Measurements from ENCODE around the gene TRAPPC12.

The TRAPPC12 gene

GRCh38 chr2:3390041-3390440 lies 10.5 kb downstream of the TRAPPC12 start:
- Histone ChIP-seq H4K8ac (ENCODE audit: low read length) (no peak overlapping the region), H3K4ac (ENCODE audit: low read depth in 1 of 2, low read length in 2 of 2) (no peak overlapping the region), H4K91ac (ENCODE audit: low read length) (no peak overlapping the region), H2BK12ac (ENCODE audit: low read length in 2 of 2) (no peak overlapping the region), H3K4me1 (ENCODE audit: control insufficient read depth, insufficient read depth, low read depth, low read length) (no peaks in the 10 kb centered on the region), H3K18ac (ENCODE audit: low read depth in 1 of 2, low read length in 2 of 2) (no peak overlapping the region), H2AK5ac (ENCODE audit: low read length, severe bottlenecking) (no peak overlapping the region), H3K9ac (ENCODE audit: low read length) (no peak overlapping the region), H3K79me1 (replicated peaks; ENCODE audit: low read length, poor library complexity, severe bottlenecking) (peaks cover 42% of the 10 kb centered on the region), H3K36me3 (ENCODE audit: control insufficient read depth in 1 of 2, insufficient read depth in 2 of 2, low read depth in 1 of 2, low read length in 2 of 2) (peaks cover 39 to 80% of the 10 kb centered on the region in 2 experiments), H3K27me3 (ENCODE audit: control insufficient read depth in 1 of 2, insufficient read depth in 1 of 2, low read length in 2 of 2) (no peaks in the 10 kb centered on the region), H2AFZ (ENCODE audit: low read depth, low read length) (no peak overlapping the region), H3K9me3 (ENCODE audit: control insufficient read depth, low read length) (peaks cover 8% of the 10 kb centered on the region), H3K4me3 (ENCODE audit: insufficient read depth in 1 of 2, low read depth in 1 of 2, low read length in 2 of 2) (no peak overlapping the region), H3K27ac (ENCODE audit: low read length, poor library complexity, severe bottlenecking) (no peak overlapping the region), H2BK120ac (ENCODE audit: low read depth, low read length) (no peak overlapping the region), H3K4me2 (ENCODE audit: low read length, poor library complexity, severe bottlenecking) (no peak overlapping the region), H3K14ac (ENCODE audit: low read length in 2 of 2) (no peak overlapping the region), H2BK5ac (ENCODE audit: low read depth, low read length, poor library complexity, severe bottlenecking) (no peak overlapping the region), H3K23ac (ENCODE audit: low read length in 2 of 2) (no peak overlapping the region), H2BK15ac (ENCODE audit: low read depth, poor library complexity, severe bottlenecking) (no peak overlapping the region)
- no peak for DNase-seq
- WGBS: 98% methylated on average over 5 of the region's 8 CpGs

- WGBS: 98% methylated on average over 4 of the region's 4 CpGs
These were observed 12.7 kb downstream of the TRAPPC12 start for GRCh38 chr2:3392216-3392615.

GRCh38 chr2:3396920-3397559 lies 17.5 kb downstream of the TRAPPC12 start:
- no peak overlapping the region for H2BK120ac ChIP-seq (ENCODE audit: low read depth, low read length)
- no peak overlapping the region for H3K9ac ChIP-seq (ENCODE audit: low read length)
- H3K79me1 ChIP-seq (replicated peaks; ENCODE audit: low read length, poor library complexity, severe bottlenecking): peaks cover 39% of the 10 kb centered on the region
- no peak overlapping the region for H3K27ac ChIP-seq (ENCODE audit: low read length, poor library complexity, severe bottlenecking)
- no peaks in the 10 kb centered on the region for H3K27me3 ChIP-seq (ENCODE audit: control insufficient read depth in 1 of 2, insufficient read depth in 1 of 2, low read length in 2 of 2)
- WGBS: no CpG with 5 or more reads among the region's 1 CpG
- H3K4me3 ChIP-seq (ENCODE audit: insufficient read depth in 1 of 2, low read depth in 1 of 2, low read length in 2 of 2): peak overlapping the region in 1 of 2 experiments; percentile 17
- no peak overlapping the region for H3K18ac ChIP-seq (ENCODE audit: low read depth in 1 of 2, low read length in 2 of 2)
- H4K91ac ChIP-seq (ENCODE audit: low read length): no peak overlapping the region
- no peak for DNase-seq
- H3K4me2 ChIP-seq (ENCODE audit: low read length, poor library complexity, severe bottlenecking): no peak overlapping the region
- no peaks in the 10 kb centered on the region for H3K4me1 ChIP-seq (ENCODE audit: control insufficient read depth, insufficient read depth, low read depth, low read length)
- no peak overlapping the region for H4K8ac ChIP-seq (ENCODE audit: low read length)
- no peak overlapping the region for H2AFZ ChIP-seq (ENCODE audit: low read depth, low read length)
- H2AK5ac ChIP-seq (ENCODE audit: low read length, severe bottlenecking): no peak overlapping the region
- no peak overlapping the region for H3K14ac ChIP-seq (ENCODE audit: low read length in 2 of 2)
- no peak overlapping the region for H2BK15ac ChIP-seq (ENCODE audit: low read depth, poor library complexity, severe bottlenecking)
- H3K4ac ChIP-seq (ENCODE audit: low read depth in 1 of 2, low read length in 2 of 2): no peak overlapping the region
- no peak overlapping the region for H2BK12ac ChIP-seq (ENCODE audit: low read length in 2 of 2)
- peaks cover 37 to 82% of the 10 kb centered on the region in 2 experiments for H3K36me3 ChIP-seq (ENCODE audit: control insufficient read depth in 1 of 2, insufficient read depth in 2 of 2, low read depth in 1 of 2, low read length in 2 of 2)
- no peak overlapping the region for H3K23ac ChIP-seq (ENCODE audit: low read length in 2 of 2)
- H2BK5ac ChIP-seq (ENCODE audit: low read depth, low read length, poor library complexity, severe bottlenecking): no peak overlapping the region
- H3K9me3 ChIP-seq (ENCODE audit: control insufficient read depth, low read length): peaks cover 37% of the 10 kb centered on the region

More at GRCh38 chr2:3392216-3392615, 12.7 kb downstream of the TRAPPC12 start:
- H3K27ac ChIP-seq (ENCODE audit: low read length, poor library complexity, severe bottlenecking): no peak overlapping the region
- no peak overlapping the region for H2AFZ ChIP-seq (ENCODE audit: low read depth, low read length)
- no peaks in the 10 kb centered on the region for H3K4me1 ChIP-seq (ENCODE audit: control insufficient read depth, insufficient read depth, low read depth, low read length)
- no peak overlapping the region for H2BK12ac ChIP-seq (ENCODE audit: low read length in 2 of 2)
- H2BK15ac ChIP-seq (ENCODE audit: low read depth, poor library complexity, severe bottlenecking): no peak overlapping the region
- H3K4me3 ChIP-seq (ENCODE audit: insufficient read depth in 1 of 2, low read depth in 1 of 2, low read length in 2 of 2): no peak overlapping the region
- no peaks in the 10 kb centered on the region for H3K27me3 ChIP-seq (ENCODE audit: control insufficient read depth in 1 of 2, insufficient read depth in 1 of 2, low read length in 2 of 2)
- H3K18ac ChIP-seq (ENCODE audit: low read depth in 1 of 2, low read length in 2 of 2): no peak overlapping the region
- peaks cover 41 to 87% of the 10 kb centered on the region in 2 experiments for H3K36me3 ChIP-seq (ENCODE audit: control insufficient read depth in 1 of 2, insufficient read depth in 2 of 2, low read depth in 1 of 2, low read length in 2 of 2)
- H4K91ac ChIP-seq (ENCODE audit: low read length): no peak overlapping the region
- no peak for DNase-seq
- H2BK120ac ChIP-seq (ENCODE audit: low read depth, low read length): no peak overlapping the region
- no peak overlapping the region for H2BK5ac ChIP-seq (ENCODE audit: low read depth, low read length, poor library complexity, severe bottlenecking)
- peaks cover 42% of the 10 kb centered on the region for H3K79me1 ChIP-seq (replicated peaks; ENCODE audit: low read length, poor library complexity, severe bottlenecking)
- peaks cover 30% of the 10 kb centered on the region for H3K9me3 ChIP-seq (ENCODE audit: control insufficient read depth, low read length)
- H2AK5ac ChIP-seq (ENCODE audit: low read length, severe bottlenecking): no peak overlapping the region
- no peak overlapping the region for H3K9ac ChIP-seq (ENCODE audit: low read length)
- no peak overlapping the region for H3K23ac ChIP-seq (ENCODE audit: low read length in 2 of 2)
- H3K14ac ChIP-seq (ENCODE audit: low read length in 2 of 2): no peak overlapping the region
- H3K4ac ChIP-seq (ENCODE audit: low read depth in 1 of 2, low read length in 2 of 2): no peak overlapping the region
- H4K8ac ChIP-seq (ENCODE audit: low read length): no peak overlapping the region
- H3K4me2 ChIP-seq (ENCODE audit: low read length, poor library complexity, severe bottlenecking): no peak overlapping the region

DNA sequence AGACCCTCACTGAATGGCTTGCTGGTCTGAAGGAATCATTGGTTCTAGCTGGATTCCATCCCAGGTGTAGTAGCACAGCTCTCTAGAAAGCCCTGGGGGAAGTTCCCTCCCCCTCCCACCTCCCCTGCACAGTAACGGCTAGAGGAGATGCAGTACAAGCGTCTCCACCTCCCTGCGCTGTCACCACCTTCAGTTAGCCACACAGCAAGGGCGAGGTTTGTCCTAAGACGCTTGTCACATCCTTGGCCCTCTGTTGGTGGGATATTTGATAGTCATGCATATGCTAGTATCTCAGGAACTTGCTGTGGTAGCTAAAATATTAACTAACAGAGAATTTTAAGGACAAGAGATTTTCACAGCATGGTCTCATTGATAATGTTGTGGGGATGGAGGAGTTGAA lies 19.4 kb downstream of the TRAPPC12 start:
- peaks cover 40 to 80% of the 10 kb centered on the region in 2 experiments for H3K36me3 ChIP-seq (ENCODE audit: control insufficient read depth in 1 of 2, insufficient read depth in 2 of 2, low read depth in 1 of 2, low read length in 2 of 2)
- H2BK120ac ChIP-seq (ENCODE audit: low read depth, low read length): no peak overlapping the region
- no peak overlapping the region for H3K9ac ChIP-seq (ENCODE audit: low read length)
- DNase-seq: no peak
- no peak overlapping the region for H4K91ac ChIP-seq (ENCODE audit: low read length)
- H4K8ac ChIP-seq (ENCODE audit: low read length): no peak overlapping the region
- peaks cover 36% of the 10 kb centered on the region for H3K9me3 ChIP-seq (ENCODE audit: control insufficient read depth, low read length)
- no peak overlapping the region for H3K27ac ChIP-seq (ENCODE audit: low read length, poor library complexity, severe bottlenecking)
- WGBS: 88% methylated on average over 5 of the region's 5 CpGs
- H3K4me3 ChIP-seq (ENCODE audit: insufficient read depth in 1 of 2, low read depth in 1 of 2, low read length in 2 of 2): no peak overlapping the region
- H3K4ac ChIP-seq (ENCODE audit: low read depth in 1 of 2, low read length in 2 of 2): no peak overlapping the region
- H3K27me3 ChIP-seq (ENCODE audit: control insufficient read depth in 1 of 2, insufficient read depth in 1 of 2, low read length in 2 of 2): no peaks in the 10 kb centered on the region
- H2BK12ac ChIP-seq (ENCODE audit: low read length in 2 of 2): no peak overlapping the region
- H3K4me1 ChIP-seq (ENCODE audit: control insufficient read depth, insufficient read depth, low read depth, low read length): no peaks in the 10 kb centered on the region
- H3K23ac ChIP-seq (ENCODE audit: low read length in 2 of 2): no peak overlapping the region
- H2AFZ ChIP-seq (ENCODE audit: low read depth, low read length): no peak overlapping the region
- no peak overlapping the region for H2AK5ac ChIP-seq (ENCODE audit: low read length, severe bottlenecking)
- H3K14ac ChIP-seq (ENCODE audit: low read length in 2 of 2): no peak overlapping the region
- no peak overlapping the region for H2BK15ac ChIP-seq (ENCODE audit: low read depth, poor library complexity, severe bottlenecking)
- H2BK5ac ChIP-seq (ENCODE audit: low read depth, low read length, poor library complexity, severe bottlenecking): no peak overlapping the region
- H3K18ac ChIP-seq (ENCODE audit: low read depth in 1 of 2, low read length in 2 of 2): no peak overlapping the region
- peaks cover 36% of the 10 kb centered on the region for H3K79me1 ChIP-seq (replicated peaks; ENCODE audit: low read length, poor library complexity, severe bottlenecking)
- H3K4me2 ChIP-seq (ENCODE audit: low read length, poor library complexity, severe bottlenecking): no peak overlapping the region

Data from mesenchymal stem cell (in vitro differentiated cells and primary cell).